Astrocyte (in vitro differentiated cells and primary cell): ENCODE measurements around the gene CFAP45. TPM values are rescaled to one million over a fixed set of nuclear protein-coding genes. Genes with fewer than 3 reads are reported as not detected.

Experiments
- DNase-seq: peaks from one replicate; pipeline ENCODE4 v3.0.0-alpha.2; 2010; ENCODE audit warnings: low read depth
- FAIRE-seq: peaks from 2 replicates; lab custom pipeline; 2011; peaks lifted over from hg19 to GRCh38; lab: Jason Lieb, UNC
- H2AFZ ChIP-seq: 2 replicates; pipeline ENCODE4 v1.6.0; 2012; ENCODE audit warnings: low read depth, low read length, inconsistent platforms
- H3K27ac ChIP-seq: 2 replicates; pipeline ENCODE4 v1.5.1; 2011; ENCODE audit warnings: low read depth, low read length, inconsistent platforms
- H3K27me3 ChIP-seq: 2 replicates; pipeline ENCODE4 v1.6.0; 2011; ENCODE audit warnings: low read length, inconsistent platforms; ENCODE audit not compliant: insufficient read depth
- H3K36me3 ChIP-seq: 2 replicates; pipeline ENCODE4 v1.5.1; 2011; ENCODE audit warnings: low read length, inconsistent platforms; ENCODE audit not compliant: insufficient read depth
- H3K4me1 ChIP-seq: 2 replicates; pipeline ENCODE4 v1.5.1; 2011; ENCODE audit warnings: low read length, inconsistent platforms; ENCODE audit not compliant: insufficient read depth
- H3K4me2 ChIP-seq: 2 replicates; pipeline ENCODE4 v1.6.0; 2012; ENCODE audit warnings: low read length, inconsistent platforms
- H3K4me3 ChIP-seq: 2 replicates; pipeline ENCODE4 v1.5.1; 2011; ENCODE audit warnings: low read depth, mild to moderate bottlenecking, low read length, inconsistent platforms; ENCODE audit not compliant: insufficient read depth
- H3K79me2 ChIP-seq: 2 replicates; pipeline ENCODE4 v1.6.0; 2012; ENCODE audit warnings: mild to moderate bottlenecking, low read length, inconsistent platforms; ENCODE audit not compliant: insufficient read depth
- H3K9ac ChIP-seq: 2 replicates; pipeline ENCODE4 v1.6.0; 2012; ENCODE audit warnings: mild to moderate bottlenecking, low read length, inconsistent platforms
- H3K9me3 ChIP-seq: 2 replicates; pipeline ENCODE4 v1.5.1; 2012; ENCODE audit warnings: low read depth, mild to moderate bottlenecking, low read length, inconsistent platforms; ENCODE audit not compliant: insufficient read depth
- H4K20me1 ChIP-seq: 2 replicates; pipeline ENCODE4 v1.6.0; 2012; ENCODE audit warnings: low read length, inconsistent platforms; ENCODE audit not compliant: insufficient read depth
- H3K27ac Mint-ChIP-seq: one replicate; pipeline ENCODE4 v1.8.0; 2021; ENCODE audit warnings: mild to moderate bottlenecking, mixed read lengths; ENCODE audit not compliant: unreplicated experiment
- H3K27me3 Mint-ChIP-seq: one replicate; pipeline ENCODE4 v1.8.0; 2021; ENCODE audit warnings: low read depth, mixed read lengths; ENCODE audit not compliant: unreplicated experiment
- H3K36me3 Mint-ChIP-seq: one replicate; pipeline ENCODE4 v1.8.0; 2021; ENCODE audit warnings: low read depth, mixed read lengths; ENCODE audit not compliant: unreplicated experiment
- H3K4me1 Mint-ChIP-seq: one replicate; pipeline ENCODE4 v1.8.0; 2021; ENCODE audit warnings: low read depth, mixed read lengths; ENCODE audit not compliant: unreplicated experiment
- H3K4me3 Mint-ChIP-seq: one replicate; pipeline ENCODE4 v1.8.0; 2021; ENCODE audit warnings: mild to moderate bottlenecking, moderate library complexity, mixed read lengths; ENCODE audit not compliant: unreplicated experiment
- H3K9me3 Mint-ChIP-seq: one replicate; pipeline ENCODE4 v1.8.0; 2021; ENCODE audit warnings: mild to moderate bottlenecking, mixed read lengths; ENCODE audit not compliant: unreplicated experiment
- EZH2 ChIP-seq: IDR thresholded peaks from 2 replicates; pipeline ENCODE4 v1.6.1; 2012; ENCODE audit warnings: mild to moderate bottlenecking, low read length, inconsistent platforms; ENCODE audit not compliant: insufficient read depth
- total RNA-seq: library from RNA; stranded (reverse); gene quantifications from 2 replicates; pipeline ENCODE4 v1.2.1, GENCODE V29; 2021
- TF ChIP-seq, protein P1 (sequence below): IDR thresholded peaks from 2 replicates; pipeline ENCODE4 v1.5.1; 2011; ENCODE audit warnings: low read depth, mild to moderate bottlenecking, inconsistent platforms, low read length, moderate library complexity; ENCODE audit not compliant: insufficient read depth

The CFAP45 gene
- total RNA-seq, 1 donor from 2014 or later, result 3.2 TPM

DNA sequence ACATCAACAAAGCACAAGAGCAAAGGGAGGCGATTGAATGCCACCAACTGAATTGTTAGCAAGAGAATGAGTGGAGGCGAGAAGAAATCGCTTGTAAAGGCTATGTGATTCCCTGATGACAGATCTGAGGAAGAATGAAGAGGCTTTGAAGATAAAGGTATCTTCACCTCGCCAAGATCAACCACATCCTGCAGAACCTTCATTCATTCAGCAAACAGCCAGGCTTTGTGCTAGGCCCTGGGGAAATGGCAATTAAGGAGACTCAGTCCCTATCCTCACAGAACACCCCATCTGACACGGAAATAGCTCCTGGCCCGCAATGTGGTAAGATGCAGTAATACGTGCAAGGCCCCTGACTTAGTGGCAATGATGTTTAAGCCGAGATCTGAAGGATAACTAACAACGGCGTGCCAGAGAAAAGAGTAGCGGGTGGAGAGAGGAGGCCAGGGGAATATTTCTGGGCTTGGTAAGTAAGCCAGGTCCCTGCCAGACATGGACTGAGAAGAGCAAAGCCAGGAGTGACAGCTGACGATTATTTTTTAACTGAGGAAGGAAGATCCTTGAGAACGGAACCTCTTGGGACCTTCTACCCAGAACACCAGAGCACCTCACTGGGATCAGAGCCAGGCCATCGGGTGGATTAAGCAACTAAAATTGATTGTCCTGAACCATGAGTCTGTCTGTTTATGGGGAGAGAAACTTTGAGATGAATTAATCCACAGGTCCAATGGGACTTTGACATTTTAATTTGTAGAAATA, 32.9 kb downstream of the CFAP45 start:
- Histone ChIP-seq H3K27ac (no peak overlapping the region), H3K4me2 (no peak overlapping the region), H4K20me1 (no peaks in the 10 kb centered on the region), H3K9ac (no peak overlapping the region), H3K79me2 (no peaks in the 10 kb centered on the region), H3K36me3 (no peaks in the 10 kb centered on the region), H3K27me3 (no peaks in the 10 kb centered on the region), H3K4me1 (peaks cover 14% of the 10 kb centered on the region), H3K9me3 (no peaks in the 10 kb centered on the region), H2AFZ (no peak overlapping the region), H3K4me3 (no peak overlapping the region)
- FAIRE-seq (no peak), DNase-seq (no peak)
- Mint-ChIP-seq H3K27me3 (peaks cover 17% of the 10 kb centered on the region), H3K27ac (no peak overlapping the region), H3K9me3 (peaks cover 2% of the 10 kb centered on the region), H3K4me3 (no peak overlapping the region), H3K36me3 (peaks cover 8% of the 10 kb centered on the region), H3K4me1 (peaks cover 42% of the 10 kb centered on the region)
- no peak for TF ChIP-seq EZH2
- TF ChIP-seq, protein P1, sequence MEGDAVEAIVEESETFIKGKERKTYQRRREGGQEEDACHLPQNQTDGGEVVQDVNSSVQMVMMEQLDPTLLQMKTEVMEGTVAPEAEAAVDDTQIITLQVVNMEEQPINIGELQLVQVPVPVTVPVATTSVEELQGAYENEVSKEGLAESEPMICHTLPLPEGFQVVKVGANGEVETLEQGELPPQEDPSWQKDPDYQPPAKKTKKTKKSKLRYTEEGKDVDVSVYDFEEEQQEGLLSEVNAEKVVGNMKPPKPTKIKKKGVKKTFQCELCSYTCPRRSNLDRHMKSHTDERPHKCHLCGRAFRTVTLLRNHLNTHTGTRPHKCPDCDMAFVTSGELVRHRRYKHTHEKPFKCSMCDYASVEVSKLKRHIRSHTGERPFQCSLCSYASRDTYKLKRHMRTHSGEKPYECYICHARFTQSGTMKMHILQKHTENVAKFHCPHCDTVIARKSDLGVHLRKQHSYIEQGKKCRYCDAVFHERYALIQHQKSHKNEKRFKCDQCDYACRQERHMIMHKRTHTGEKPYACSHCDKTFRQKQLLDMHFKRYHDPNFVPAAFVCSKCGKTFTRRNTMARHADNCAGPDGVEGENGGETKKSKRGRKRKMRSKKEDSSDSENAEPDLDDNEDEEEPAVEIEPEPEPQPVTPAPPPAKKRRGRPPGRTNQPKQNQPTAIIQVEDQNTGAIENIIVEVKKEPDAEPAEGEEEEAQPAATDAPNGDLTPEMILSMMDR, result no peak

DNA sequence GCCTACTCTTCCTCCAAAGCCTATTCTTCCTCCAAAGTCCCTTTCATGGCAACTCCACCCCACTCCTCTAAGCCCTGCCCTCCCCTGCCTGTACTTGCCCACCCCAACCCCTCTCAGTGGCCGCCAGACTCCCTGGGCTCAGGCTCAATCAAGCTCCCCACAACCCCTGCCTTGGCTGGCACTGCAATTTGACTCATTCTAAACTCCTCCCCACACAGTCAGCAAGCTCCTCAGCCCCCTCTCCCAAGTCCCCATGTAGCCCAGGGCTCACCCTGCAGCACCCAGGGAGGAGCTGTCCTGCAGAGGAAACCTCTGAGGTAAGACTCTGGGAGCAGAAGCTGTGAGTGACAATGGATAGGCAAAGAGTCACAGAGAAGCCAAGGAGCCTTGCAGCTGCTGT, 33.9 kb downstream of the CFAP45 start:
- DNase-seq, result no peak
- Histone ChIP-seq H3K36me3 (no peaks in the 10 kb centered on the region), H3K4me1 (peaks cover 14% of the 10 kb centered on the region), H3K9ac (no peak overlapping the region), H4K20me1 (no peaks in the 10 kb centered on the region), H3K79me2 (no peaks in the 10 kb centered on the region), H3K27ac (no peak overlapping the region), H2AFZ (no peak overlapping the region), H3K9me3 (no peaks in the 10 kb centered on the region), H3K27me3 (no peaks in the 10 kb centered on the region), H3K4me3 (no peak overlapping the region), H3K4me2 (no peak overlapping the region)
- Mint-ChIP-seq H3K36me3 (peaks cover 4% of the 10 kb centered on the region), H3K9me3 (peaks cover 2% of the 10 kb centered on the region), H3K4me1 (peaks cover 42% of the 10 kb centered on the region), H3K4me3 (no peak overlapping the region), H3K27ac (no peak overlapping the region), H3K27me3 (peaks cover 24% of the 10 kb centered on the region)
- FAIRE-seq, result no peak
- no peak for TF ChIP-seq EZH2
- TF ChIP-seq, protein P1, result no peak

- Mint-ChIP-seq H3K9me3 (peaks cover 2% of the 10 kb centered on the region), H3K4me1 (peaks cover 42% of the 10 kb centered on the region), H3K4me3 (no peak overlapping the region), H3K27me3 (peaks cover 30% of the 10 kb centered on the region), H3K36me3 (peaks cover 4% of the 10 kb centered on the region), H3K27ac (no peak overlapping the region)
- Histone ChIP-seq H3K79me2 (no peaks in the 10 kb centered on the region), H3K36me3 (no peaks in the 10 kb centered on the region), H3K4me2 (no peak overlapping the region), H4K20me1 (no peaks in the 10 kb centered on the region), H3K27me3 (no peaks in the 10 kb centered on the region), H3K4me3 (no peak overlapping the region), H3K4me1 (peaks cover 8% of the 10 kb centered on the region), H2AFZ (no peak overlapping the region), H3K9ac (no peak overlapping the region), H3K27ac (no peak overlapping the region), H3K9me3 (no peaks in the 10 kb centered on the region)
- FAIRE-seq (no peak), DNase-seq (no peak)
- no peak for TF ChIP-seq EZH2
- TF ChIP-seq, protein P1, result no peak
These were observed 35.7 kb downstream of the CFAP45 start for GRCh38 chr1:159864262-159864661.
